Astrocyte of the spinal cord (primary cell): ENCODE results near the gene ANGEL1.

ENCODE experiments used
- DNase-seq: peaks from one replicate; pipeline ENCODE4 v3.0.0; 2011; ENCODE audit warnings: low read depth, low spot score
- H3K4me3 ChIP-seq: 2 replicates; pipeline ENCODE4 v1.5.1; 2011; ENCODE audit warnings: low read depth, mild to moderate bottlenecking, low read length, moderate library complexity
- CTCF ChIP-seq: IDR thresholded peaks from 2 replicates; pipeline ENCODE4 v1.5.1; 2012; ENCODE audit warnings: low read depth, mild to moderate bottlenecking, low read length, inconsistent platforms
- in situ Hi-C: cut with HindIII; loops from 2 replicates; pipeline ENCODE4 v1.10.0; 2017; ENCODE audit warnings: low sequenced_read_pairs

ANGEL1 gene

DNA sequence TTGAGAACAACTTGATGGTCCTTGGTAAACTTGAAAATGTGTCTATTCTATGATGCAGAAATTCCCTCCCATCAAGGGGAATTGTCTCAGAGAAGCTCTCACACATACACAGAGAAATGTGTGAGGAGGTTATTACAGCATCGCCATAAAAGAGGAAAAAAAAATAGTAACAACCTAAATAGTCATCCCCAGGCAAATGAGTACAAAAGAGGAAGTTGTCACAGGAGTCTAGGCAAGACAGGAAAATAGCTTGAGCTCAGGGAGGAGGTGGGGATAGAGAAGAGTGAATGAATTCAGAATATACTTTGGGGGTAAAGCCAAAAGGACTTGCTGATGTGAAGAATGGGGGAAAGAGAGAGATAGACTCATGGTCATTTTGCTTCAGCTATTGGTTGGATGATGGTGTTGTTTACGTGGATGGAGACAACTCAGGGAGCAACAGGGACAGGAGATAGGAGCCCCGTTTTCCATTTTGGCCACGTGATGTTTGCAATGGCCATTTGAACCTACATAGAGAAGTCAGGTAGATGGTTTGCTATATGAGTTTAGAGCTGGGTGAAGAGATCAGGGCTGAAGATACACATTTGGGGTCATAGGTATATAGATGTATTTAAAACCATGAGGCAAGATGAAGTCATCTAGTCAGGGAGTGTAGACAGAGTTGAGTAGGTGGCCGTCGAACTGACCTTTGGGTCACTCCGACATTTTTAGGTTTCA lies 33.8 kb upstream of the ANGEL1 start:
- DNase-seq: no peak
- in situ Hi-C loops: no loop called here

DNA sequence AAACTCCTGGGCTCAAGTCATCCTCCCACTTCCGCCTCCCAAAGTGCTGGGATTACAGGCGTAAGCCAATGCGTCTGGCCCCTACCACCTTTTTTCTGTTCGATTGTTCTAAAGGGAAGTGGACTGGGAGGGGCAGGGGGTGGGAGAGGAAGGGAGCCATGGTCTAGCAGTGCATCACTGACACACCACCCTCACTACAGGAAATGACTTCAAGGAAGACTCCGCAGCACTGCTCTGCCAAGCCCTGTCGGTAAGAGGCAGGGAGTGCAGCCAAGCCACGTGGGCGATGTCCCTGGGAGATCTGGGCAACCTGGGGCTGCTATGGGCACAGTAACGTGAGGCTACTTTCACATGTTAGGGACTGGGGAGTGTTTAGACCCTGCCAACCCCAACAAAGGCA lies 31.5 kb upstream of the ANGEL1 start:
- H3K4me3 ChIP-seq: no peak overlapping the region
- peak; percentile 12 for TF ChIP-seq CTCF

More for the DNA sequence above, 33.8 kb upstream of the ANGEL1 start:
- TF ChIP-seq CTCF: no peak
- H3K4me3 ChIP-seq: no peak overlapping the region

GRCh38 chr14:76842414-76842813 lies 29.7 kb upstream of the ANGEL1 start:
- no peak for DNase-seq
- no peak for TF ChIP-seq CTCF
- no peak overlapping the region for H3K4me3 ChIP-seq
- in situ Hi-C loops: no loop called here

More for the DNA sequence above, 31.5 kb upstream of the ANGEL1 start:
- DNase-seq: peak; percentile 30
- in situ Hi-C loops: no loop called here

- no peak for TF ChIP-seq CTCF
- in situ Hi-C loops: no loop called here
- no peak overlapping the region for H3K4me3 ChIP-seq
- no peak for DNase-seq
Measured at GRCh38 chr14:76837524-76837923, 24.8 kb upstream of the ANGEL1 start.

GRCh38 chr14:76836029-76836630 lies 23.4 kb upstream of the ANGEL1 start:
- TF ChIP-seq CTCF: no peak
- H3K4me3 ChIP-seq: no peak overlapping the region
- in situ Hi-C loops: no loop called here
- no peak for DNase-seq

DNA sequence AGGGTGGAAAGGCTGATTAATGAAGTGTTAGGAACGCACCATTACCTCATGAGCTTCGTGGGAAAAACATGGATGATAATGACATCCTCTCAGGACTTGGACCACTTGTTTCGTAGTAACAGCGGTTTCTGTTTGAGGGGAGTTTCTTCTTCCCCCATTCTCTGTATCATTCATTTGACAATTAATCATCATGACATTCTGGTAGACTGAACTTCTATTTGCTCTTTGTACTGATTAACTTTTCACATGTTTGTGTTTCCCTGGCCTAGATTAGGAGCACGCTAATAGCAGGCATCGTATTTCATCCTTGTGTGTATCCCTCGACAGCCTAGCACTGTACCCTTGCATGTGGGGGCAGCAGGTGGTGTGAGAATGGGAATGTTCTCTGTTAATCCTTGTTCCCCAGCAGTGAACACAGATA lies 21.6 kb upstream of the ANGEL1 start:
- TF ChIP-seq CTCF: no peak
- in situ Hi-C loops: no loop called here
- DNase-seq: no peak
- no peak overlapping the region for H3K4me3 ChIP-seq
